NCI-H2227 (cell line): ENCODE measurements around the gene PLXNA4.

Experiments
- DNase-seq: peaks from one replicate; lab custom pipeline; 2025; ENCODE audit not compliant: unreplicated experiment; lab: John Stamatoyannopoulos, UW

The PLXNA4 gene

DNA sequence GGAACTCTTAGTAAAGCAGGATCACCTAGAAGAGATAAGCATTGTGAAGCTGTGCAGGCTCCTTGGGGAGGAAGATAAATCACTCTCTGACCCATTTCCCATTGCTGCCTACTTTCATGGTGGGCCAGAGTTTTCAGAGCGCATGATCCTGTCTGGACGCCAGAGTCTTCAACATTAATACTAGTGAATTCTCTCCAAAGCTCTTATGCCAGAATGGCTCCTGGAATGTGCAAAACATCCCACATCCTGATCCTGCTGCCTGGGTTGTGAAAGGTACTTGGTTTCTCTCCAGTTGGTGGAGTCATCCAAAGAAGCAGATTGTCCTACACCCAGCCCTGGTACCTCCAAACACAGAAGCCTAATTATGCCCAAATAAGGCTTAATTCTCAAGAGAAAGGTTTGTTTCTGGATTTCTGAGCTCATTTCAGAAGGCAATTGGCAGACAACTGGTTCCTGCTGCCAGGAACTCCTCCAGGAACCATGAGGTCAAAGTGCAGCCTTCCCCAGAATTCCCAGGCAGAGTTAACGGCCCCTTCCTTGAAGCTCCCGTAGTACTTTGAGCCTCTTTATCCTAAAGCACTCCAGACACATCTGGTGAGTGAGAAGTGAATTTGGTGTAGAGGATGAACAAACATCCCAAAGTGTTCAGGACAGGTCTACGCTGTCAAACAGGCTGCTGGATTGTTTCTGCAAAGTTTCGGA lies 495.2 kb downstream of the PLXNA4 start:
- no peak for DNase-seq

DNA sequence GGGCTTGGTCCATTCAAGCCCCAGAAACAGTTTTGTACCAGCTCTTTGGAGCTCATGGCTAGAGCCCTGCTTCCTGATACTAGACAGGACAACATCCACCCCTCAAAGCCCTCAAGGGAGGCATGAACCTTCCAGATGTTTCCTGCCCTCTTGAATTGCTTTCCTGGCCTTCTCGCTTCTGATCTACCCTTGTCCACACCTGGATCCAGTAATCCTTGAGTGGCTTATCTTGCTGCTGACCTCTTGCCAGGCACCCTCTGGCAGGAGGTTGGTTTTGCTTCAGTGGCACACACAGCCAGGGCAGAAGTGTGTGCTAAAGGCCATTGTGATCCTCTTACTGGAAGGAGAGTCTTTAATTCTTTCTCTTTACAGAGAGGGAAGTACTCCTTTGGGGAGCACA lies 495.8 kb downstream of the PLXNA4 start:
- DNase-seq = no peak

DNA sequence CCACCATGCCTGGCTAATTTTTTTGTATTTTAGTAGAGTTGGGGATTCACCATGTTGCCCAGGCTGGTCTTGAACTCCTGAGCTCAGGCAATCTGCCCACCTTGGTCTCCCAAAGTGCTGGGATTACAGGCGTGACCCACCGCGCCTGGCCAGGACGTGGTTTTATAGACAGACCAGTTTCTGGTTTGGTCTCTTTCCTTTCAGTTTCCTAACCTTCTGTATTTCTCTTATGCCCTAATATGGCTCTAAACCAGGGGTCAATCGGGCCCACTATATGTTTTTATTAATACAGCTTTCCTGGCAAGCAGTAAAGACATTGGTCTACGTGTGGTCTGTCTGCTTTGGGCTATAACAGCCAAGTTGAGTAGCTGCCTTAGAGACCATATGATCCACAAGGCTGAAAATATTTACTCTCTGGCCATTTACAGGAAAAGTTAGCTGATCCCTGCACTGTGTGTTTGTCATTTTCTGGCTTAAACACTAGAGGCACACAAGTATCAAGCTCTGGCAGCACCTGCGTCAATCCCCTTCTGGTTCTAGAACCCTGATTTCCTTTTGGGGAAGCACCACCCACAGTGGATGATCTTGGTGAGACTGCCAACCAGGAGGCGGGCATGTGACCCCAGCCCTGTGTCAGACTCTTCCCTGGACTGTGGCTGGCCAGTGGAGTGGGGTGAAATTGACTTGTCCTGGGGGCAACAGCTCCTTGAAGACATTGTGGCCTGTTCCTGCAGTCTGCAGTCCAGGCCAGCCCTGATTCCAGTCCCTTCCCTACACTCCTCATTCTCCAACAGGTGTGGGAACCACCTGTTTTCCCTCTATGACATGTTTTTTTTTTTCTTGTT lies 497.2 kb downstream of the PLXNA4 start:
- DNase-seq = no peak

DNA sequence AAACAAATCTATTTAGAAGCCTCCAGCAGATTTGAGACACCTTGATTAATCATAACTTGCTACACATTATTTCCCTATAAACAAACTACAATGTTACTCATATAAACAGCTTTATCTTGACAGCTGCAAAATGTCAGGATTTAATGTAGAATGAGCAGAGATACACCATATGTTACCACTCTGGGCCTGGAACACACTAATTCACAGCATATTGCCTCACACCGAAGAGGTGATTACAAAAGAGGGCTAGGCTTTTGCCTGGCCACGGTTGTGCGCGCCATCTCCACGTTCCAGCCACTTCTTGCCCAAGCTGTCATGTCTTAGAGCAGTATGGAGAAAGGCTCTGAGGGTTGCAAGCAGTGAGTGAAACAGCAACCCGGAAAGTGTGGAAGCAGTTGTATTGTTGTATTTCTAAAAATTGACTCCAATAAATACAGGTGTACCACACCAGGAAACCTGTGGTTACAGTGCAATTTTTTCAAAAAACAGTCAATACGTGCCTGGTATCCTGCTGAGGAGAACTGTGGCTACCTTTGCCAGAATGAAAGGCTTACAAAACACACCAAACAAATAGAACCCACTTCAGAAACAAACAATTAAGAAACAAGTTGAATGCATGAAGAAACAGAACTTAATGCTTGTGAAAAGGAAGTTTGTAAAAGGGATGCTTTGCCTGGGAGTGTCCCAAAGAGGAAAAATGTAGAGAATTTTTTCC lies 498.1 kb downstream of the PLXNA4 start:
- DNase-seq = no peak

DNA sequence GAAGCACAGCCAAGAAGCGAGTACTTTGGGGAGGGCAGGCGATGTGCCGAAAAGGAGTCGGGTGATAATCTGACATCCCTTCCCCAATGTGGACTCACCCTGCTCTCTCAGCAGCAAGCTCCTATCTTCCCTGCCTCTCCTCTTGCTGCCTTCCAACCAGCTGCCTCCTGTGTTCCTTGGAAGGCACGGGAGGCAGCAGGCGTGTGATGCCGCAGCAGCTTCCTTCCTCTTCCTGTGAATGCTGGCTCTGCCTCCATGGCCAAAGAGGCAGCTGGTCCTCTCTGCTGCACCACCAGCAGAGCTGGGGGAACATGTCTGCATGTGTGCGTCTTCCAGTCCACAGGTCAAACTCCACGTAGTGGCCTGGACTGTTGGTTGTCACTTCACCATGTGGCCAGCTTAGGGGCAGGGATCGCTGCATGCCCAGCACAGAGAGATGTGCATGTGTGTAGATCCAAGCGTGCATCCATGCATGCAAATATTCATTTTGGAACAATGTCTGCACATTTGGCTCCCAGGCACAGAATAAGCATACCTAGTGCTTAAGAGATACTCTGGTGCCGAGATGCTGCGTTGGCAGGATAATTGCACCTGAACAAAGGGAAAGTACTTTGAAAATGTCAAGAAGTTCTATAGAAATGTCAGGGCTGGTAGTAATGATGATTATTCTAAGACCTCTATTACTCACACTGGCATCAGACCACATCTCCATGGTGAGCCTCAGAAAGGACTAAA lies 499.8 kb downstream of the PLXNA4 start:
- DNase-seq = peak; percentile 50

DNA sequence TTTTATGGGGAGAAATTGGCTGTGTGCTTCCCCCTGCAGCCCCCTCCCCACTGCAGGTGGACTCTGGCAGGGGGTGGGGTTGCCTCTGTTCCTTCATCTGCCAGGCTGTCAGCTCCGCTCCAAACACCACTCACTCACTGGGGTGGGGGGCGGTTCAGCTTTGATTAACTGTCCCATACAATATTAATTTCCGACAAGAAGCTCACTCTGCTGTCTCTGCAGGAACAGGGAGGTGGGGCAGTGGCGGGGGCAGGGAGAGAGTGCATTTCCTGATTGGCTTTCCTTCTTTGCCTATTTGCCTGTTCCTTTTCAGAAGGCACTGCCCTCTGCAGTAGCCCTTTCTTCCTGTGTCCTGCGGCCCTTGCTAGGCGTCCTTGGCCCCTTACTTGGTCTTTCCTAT lies 500.8 kb downstream of the PLXNA4 start:
- no peak for DNase-seq

DNA sequence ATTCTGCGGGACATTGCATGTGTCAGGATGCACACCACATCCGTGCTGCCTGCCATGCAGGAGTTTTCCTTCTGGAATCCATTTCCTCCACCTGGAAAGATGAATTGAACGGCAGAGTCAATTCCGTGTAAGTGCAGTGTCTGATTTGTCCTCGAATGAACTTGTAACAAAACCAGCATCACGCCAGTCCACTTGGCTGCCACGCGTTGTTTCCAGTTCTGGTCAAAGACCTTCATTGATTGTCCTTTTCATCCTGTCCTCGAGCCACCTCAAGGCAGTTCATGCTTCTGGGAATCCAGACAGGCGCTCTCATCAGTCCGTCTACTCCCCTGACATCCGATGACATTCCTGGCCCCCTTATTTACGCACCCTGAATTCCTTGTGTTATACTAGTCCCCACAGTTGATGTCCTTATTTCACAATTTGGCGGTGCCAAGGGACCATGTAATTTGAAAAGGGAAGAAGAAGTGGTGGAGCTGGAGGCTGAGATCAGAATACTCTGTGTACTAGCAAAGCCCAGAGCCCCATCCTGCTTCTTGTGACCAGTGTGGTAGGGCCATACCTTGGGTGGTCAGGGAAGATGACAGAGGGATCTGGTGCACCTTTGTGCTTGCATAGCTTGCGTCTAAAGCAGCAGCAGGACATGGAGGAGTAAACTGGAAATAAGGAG lies 502.2 kb downstream of the PLXNA4 start:
- no peak for DNase-seq
